Tibial nerve (tissue), 4 donors: Measurements from ENCODE around the gene IVD. TPM values are rescaled to one million over a fixed set of nuclear protein-coding genes. Genes with fewer than 3 reads are reported as not detected.

Experiments
- DNase-seq, 2 donors: peaks; one replicate each; pipeline ENCODE4 v3.0.0-alpha.2; 2019; ENCODE audit warnings: low spot score in 2 of 2
- H3K27ac ChIP-seq, 4 donors: fragments of 200-600 bp; sonication (generic) in 3 of 4; one replicate each; pipeline ENCODE4 v1.5.1; 2017 to 2019; ENCODE audit warnings: mild to moderate bottlenecking in 1 of 4
- H3K27me3 ChIP-seq, 2 donors: fragments of 200-600 bp; sonication (generic) in 1 of 2; one replicate each; pipeline versions ENCODE4 v1.5.1 to v1.6.0; 2017 to 2019
- H3K36me3 ChIP-seq, 3 donors: fragments of 200-600 bp; sonication (generic); one replicate each; pipeline ENCODE4 v1.5.1; 2018 to 2019
- H3K4me1 ChIP-seq, 4 donors: fragments of 200-600 bp; sonication (generic) in 3 of 4; one replicate each; pipeline ENCODE4 v1.5.1; 2017 to 2019
- H3K4me3 ChIP-seq, 4 donors: fragments of 200-600 bp; sonication (generic) in 3 of 4; one replicate each; pipeline ENCODE4 v1.5.1; 2017 to 2019; ENCODE audit warnings: mild to moderate bottlenecking in 1 of 4, moderate library complexity in 1 of 4
- H3K9me3 ChIP-seq, 4 donors: fragments of 200-600 bp; sonication (generic) in 3 of 4; one replicate each; pipeline ENCODE4 v1.5.1; 2017 to 2019
- CTCF ChIP-seq, 5 experiments: fragments of 200-600 bp in 3 of 5; fragments of 450-650 bp in 2 of 5; sonication (generic) in 3 of 5; IDR thresholded peaks; one replicate each; pipeline ENCODE4 v1.5.1; 2016 to 2019; ENCODE audit warnings: antibody characterized with exemption in 5 of 5, mild to moderate bottlenecking in 3 of 5, moderate library complexity in 2 of 5
- EP300 ChIP-seq, 2 donors: sonication (generic); formaldehyde crosslinking; IDR thresholded peaks; one replicate each; pipeline ENCODE4 v1.6.1; 2017; ENCODE audit warnings: antibody characterized with exemption in 2 of 2, mild to moderate bottlenecking in 1 of 2
- POLR2A ChIP-seq, 2 donors: fragments of 450-650 bp; IDR thresholded peaks; one replicate each; pipeline ENCODE4 v1.6.1; 2017; ENCODE audit warnings: antibody characterized with exemption in 2 of 2, mild to moderate bottlenecking in 2 of 2, moderate library complexity in 2 of 2
- WGBS, 2 donors: methylation state at CpG; one replicate each; pipeline ENCODE4 v1.1.5; 2018; 5-methylcytosine and 5-hydroxymethylcytosine counted together
- total RNA-seq, 4 donors: library from RNA; depleted of rRNA; stranded (reverse); fragments of >200 nt; gene quantifications; one replicate each; pipeline ENCODE4 v1.1.0, GENCODE V29; 2016

Gene IVD
- total RNA-seq, 4 donors from 2014 or later: 62.8 to 88.6 (median 76.7) TPM

- H3K4me1 ChIP-seq: peaks cover 0 to 68% (median 34%) of the 10 kb centered on the region in 4 donors
- H3K9me3 ChIP-seq: no peaks in the 10 kb centered on the region
- H3K27ac ChIP-seq: peak overlapping the region in 1 of 4 donors; percentile 88
- DNase-seq: no peak
- no peaks in the 10 kb centered on the region for H3K36me3 ChIP-seq
- 11 to 20% methylated on average over 15 of the region's 15 CpGs for WGBS, 2 donors
- H3K27me3 ChIP-seq: peaks cover 0 to 27% of the 10 kb centered on the region in 2 donors
- H3K4me3 ChIP-seq: peak overlapping the region; percentile 50 to 99 (median 96)
- no peak for TF ChIP-seq POLR2A (IDR thresholded peaks at IDR 0.05)
- no peak for TF ChIP-seq EP300 (IDR thresholded peaks at IDR 0.05)
- TF ChIP-seq CTCF (IDR thresholded peaks at IDR 0.05): no peak
Measured at GRCh38 chr15:40439461-40439959, 33.9 kb downstream of the IVD start.

- H3K27ac ChIP-seq: peak overlapping the region in 1 of 4 donors; percentile 88
- TF ChIP-seq POLR2A (IDR thresholded peaks at IDR 0.05) (no peak), EP300 (IDR thresholded peaks at IDR 0.05) (no peak), CTCF (IDR thresholded peaks at IDR 0.05) (peak in 1 of 5 experiments; percentile 5)
- peak overlapping the region; percentile 50 to 99 (median 96) for H3K4me3 ChIP-seq
- H3K9me3 ChIP-seq: no peaks in the 10 kb centered on the region
- H3K27me3 ChIP-seq: peaks cover 0 to 27% of the 10 kb centered on the region in 2 donors
- no peak for DNase-seq
- H3K36me3 ChIP-seq: no peaks in the 10 kb centered on the region
- 0% methylated on average over 32 to 34 of the region's 35 CpGs for WGBS, 2 donors
- H3K4me1 ChIP-seq: peaks cover 0 to 73% (median 37%) of the 10 kb centered on the region in 4 donors
Measured at GRCh38 chr15:40439960-40440742, 34.6 kb downstream of the IVD start.

DNA sequence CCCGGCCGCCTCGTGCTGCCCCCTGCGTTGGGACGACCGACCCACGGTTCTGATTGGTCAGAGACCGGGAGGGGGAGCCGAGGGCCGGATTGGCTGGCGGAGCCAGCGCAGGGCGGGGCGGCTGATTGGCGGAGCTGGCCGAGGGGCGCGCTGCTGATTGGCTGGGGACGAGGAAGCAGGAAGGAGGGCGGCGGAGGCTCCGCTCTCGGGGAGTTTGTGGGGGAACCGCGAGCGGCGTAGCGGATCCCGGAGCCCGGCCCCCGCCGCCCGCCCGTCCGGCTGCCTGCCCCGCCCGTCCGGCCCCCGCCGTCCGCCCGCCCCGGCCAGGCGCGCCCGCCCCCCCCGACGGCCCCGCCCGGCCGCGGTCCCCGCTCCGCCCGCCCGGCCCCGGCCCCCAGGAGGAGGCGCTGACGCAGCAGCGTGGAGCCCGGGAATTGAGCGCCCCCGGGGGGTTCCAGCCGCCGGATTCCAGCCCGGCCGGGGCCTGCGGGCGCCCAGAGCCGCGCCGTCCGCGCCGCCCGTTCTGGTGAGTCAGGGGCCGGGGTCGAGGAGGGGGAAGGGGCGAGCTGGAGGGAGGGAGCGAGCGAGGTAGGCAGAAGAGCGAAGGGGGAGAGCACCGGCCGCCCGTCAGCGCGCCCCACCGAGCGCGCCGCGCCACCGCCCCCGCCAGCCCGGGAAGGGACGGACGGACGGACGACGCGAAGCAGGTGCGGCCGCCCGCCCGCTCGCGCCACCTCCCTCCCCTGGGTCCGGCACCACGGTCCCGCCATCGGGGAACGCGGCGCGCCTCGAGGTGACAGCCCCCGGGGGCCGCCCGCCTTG lies 35.4 kb downstream of the IVD start, which contains the start of gene BAHD1:
TSS of gene BAHD1 (plus strand) at position 211 of the 822 bp plus-strand sequence. CDS start 17,512 bp downstream, outside the sequence.
- peak; percentile 91 to 93 for DNase-seq
- Histone ChIP-seq H3K9me3 (no peaks in the 10 kb centered on the region), H3K4me1 (peaks cover 0 to 75% (median 35%) of the 10 kb centered on the region in 4 donors), H3K27me3 (peaks cover 0 to 23% of the 10 kb centered on the region in 2 donors), H3K27ac (peak within 1 kb of the TSS; percentile 53 to 88 (median 74)), H3K4me3 (peak within 1 kb of the TSS; percentile 78 to 99 (median 96)), H3K36me3 (no peaks in the 10 kb centered on the region)
- TF ChIP-seq POLR2A (IDR thresholded peaks at IDR 0.05) (peak in 1 of 2 donors; percentile 37), EP300 (IDR thresholded peaks at IDR 0.05) (peak in 1 of 2 donors; percentile 38), CTCF (IDR thresholded peaks at IDR 0.05) (peak in 1 of 5 experiments; percentile 12)
- 1% methylated on average over 46 to 49 of the region's 119 CpGs for WGBS, 2 donors

DNA sequence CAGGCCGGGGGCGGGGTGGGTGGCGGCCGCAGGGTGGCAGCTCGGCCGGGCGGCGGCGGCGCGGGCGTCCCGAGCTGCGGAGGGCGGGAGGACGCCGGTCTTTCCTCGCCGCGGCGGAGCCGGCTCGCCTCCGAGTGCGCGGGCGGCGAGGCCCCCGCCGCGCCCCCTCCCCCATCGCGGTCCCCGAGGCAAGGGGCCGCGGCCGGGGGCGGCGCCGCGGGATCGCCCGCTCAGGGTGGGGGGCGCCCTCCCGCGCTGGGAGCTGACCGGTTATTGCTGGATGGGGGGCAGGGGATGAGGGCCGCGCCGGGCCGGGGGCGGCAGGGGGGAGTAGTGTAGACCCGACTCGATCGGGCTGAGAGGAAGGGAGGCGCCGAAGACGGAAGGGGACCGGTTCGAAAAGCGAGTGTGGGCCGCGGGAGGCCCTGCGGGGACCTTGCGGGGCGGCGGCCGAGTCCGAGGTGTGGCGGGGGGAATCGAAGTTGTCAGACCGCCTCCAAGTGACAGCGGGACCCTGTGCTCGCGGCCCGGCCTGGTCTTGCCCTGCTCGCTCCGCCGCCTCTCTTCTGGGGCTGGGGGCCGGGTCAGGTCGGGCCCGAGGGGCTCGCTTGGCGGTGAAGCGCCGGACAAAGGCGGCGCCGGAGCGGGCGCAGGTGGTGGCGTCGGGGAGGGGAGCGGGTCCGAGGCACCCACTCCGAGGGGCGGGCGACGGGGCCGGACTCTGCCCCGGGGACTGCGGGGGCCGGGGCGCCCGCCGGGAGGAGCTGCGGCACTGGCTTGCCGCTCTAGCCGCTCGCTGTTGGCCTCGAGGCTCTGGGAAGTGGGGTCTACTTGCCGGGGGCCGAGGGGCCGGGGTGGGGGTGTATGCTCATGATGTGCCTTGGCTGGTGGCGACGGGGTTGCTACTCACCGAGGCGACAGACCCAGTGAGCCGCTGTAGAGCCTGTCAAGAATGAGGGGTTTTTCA lies 36.3 kb downstream of the IVD start:
- peak overlapping the region; percentile 78 to 99 (median 96) for H3K4me3 ChIP-seq
- peaks cover 0 to 15% of the 10 kb centered on the region in 2 donors for H3K27me3 ChIP-seq
- peak overlapping the region in 3 of 4 donors; percentile 19 to 88 (median 80) for H3K27ac ChIP-seq
- DNase-seq: no peak
- no peaks in the 10 kb centered on the region for H3K9me3 ChIP-seq
- 1 to 3% methylated on average over 13 to 36 of the region's 119 CpGs for WGBS, 2 donors
- no peaks in the 10 kb centered on the region for H3K36me3 ChIP-seq
- TF ChIP-seq CTCF (IDR thresholded peaks at IDR 0.05): peak in 2 of 5 experiments; percentile 4 to 22
- no peak for TF ChIP-seq POLR2A (IDR thresholded peaks at IDR 0.05)
- H3K4me1 ChIP-seq: peaks cover 0 to 69% (median 27%) of the 10 kb centered on the region in 4 donors
